ENCODE measurements around the gene SOAT1.

Gene SOAT1

GRCh38 chr1:179297105-179297378 is 3.4 kb downstream of the SOAT1 start:
- H3K9ac ChIP-seq (ENCODE audit: low read length) = no peak overlapping the region
- H2AFZ ChIP-seq (ENCODE audit: low read depth, low read length, severe bottlenecking) = no peak overlapping the region
- no peak overlapping the region for H3K4me3 ChIP-seq (ENCODE audit: insufficient read depth, low read length, poor library complexity, severe bottlenecking)
- no peaks in the 10 kb centered on the region for H3F3A ChIP-seq (ENCODE audit: insufficient read depth)
- no peaks in the 10 kb centered on the region for H3K9me3 ChIP-seq (ENCODE audit: insufficient read depth, low read length)
- no peaks in the 10 kb centered on the region for H4K20me1 ChIP-seq (ENCODE audit: low read depth, low read length)
- H3K36me3 ChIP-seq (ENCODE audit: low read length) = no peaks in the 10 kb centered on the region
- no peaks in the 10 kb centered on the region for H3K27me3 ChIP-seq (ENCODE audit: low read length)
- no peak overlapping the region for H3K27ac ChIP-seq (ENCODE audit: low read depth, low read length)
- H3K4me2 ChIP-seq (ENCODE audit: low read depth, low read length, poor library complexity, severe bottlenecking) = peak overlapping the region; percentile 3
- peaks cover 70% of the 10 kb centered on the region for H3K79me2 ChIP-seq (ENCODE audit: insufficient read depth, low read length)
- no peaks in the 10 kb centered on the region for H3K9me2 ChIP-seq (replicated peaks; ENCODE audit: insufficient read depth, low read length)
- TF ChIP-seq CTCF (IDR thresholded peaks at IDR 0.05; ENCODE audit: insufficient read depth, low read length, poor library complexity, severe bottlenecking) (no peak), EZH2phosphoT487 (conservative IDR thresholded peaks at IDR 0.05; ENCODE audit: low read length) (no peak)

- H2AFZ ChIP-seq (ENCODE audit: low read depth, low read length, severe bottlenecking) = no peak overlapping the region
- no peak overlapping the region for H3K4me3 ChIP-seq (ENCODE audit: insufficient read depth, low read length, poor library complexity, severe bottlenecking)
- H3K27me3 ChIP-seq (ENCODE audit: low read length) = no peaks in the 10 kb centered on the region
- no peak overlapping the region for H3K4me2 ChIP-seq (ENCODE audit: low read depth, low read length, poor library complexity, severe bottlenecking)
- no peaks in the 10 kb centered on the region for H3K9me3 ChIP-seq (ENCODE audit: insufficient read depth, low read length)
- no peak overlapping the region for H3K27ac ChIP-seq (ENCODE audit: low read depth, low read length)
- H3K36me3 ChIP-seq (ENCODE audit: low read length) = peaks cover 9% of the 10 kb centered on the region; the same call in 1 of the 2 replicates
- H3K9me2 ChIP-seq (replicated peaks; ENCODE audit: insufficient read depth, low read length) = no peaks in the 10 kb centered on the region
- no peak for TF ChIP-seq EZH2phosphoT487 (conservative IDR thresholded peaks at IDR 0.05; ENCODE audit: low read length)
- no peak overlapping the region for H3K9ac ChIP-seq (ENCODE audit: low read length)
- H3K79me2 ChIP-seq (ENCODE audit: insufficient read depth, low read length) = peaks cover 73% of the 10 kb centered on the region
- no peaks in the 10 kb centered on the region for H4K20me1 ChIP-seq (ENCODE audit: low read depth, low read length)
- H3F3A ChIP-seq (ENCODE audit: insufficient read depth) = no peaks in the 10 kb centered on the region
Observed at GRCh38 chr1:179298952-179299351, 5.4 kb downstream of the SOAT1 start.

GRCh38 chr1:179300112-179300511 is 6.5 kb downstream of the SOAT1 start:
- Histone ChIP-seq H3K27ac (ENCODE audit: low read depth, low read length) (no peak overlapping the region), H3K79me2 (ENCODE audit: insufficient read depth, low read length) (peaks cover 61% of the 10 kb centered on the region)
- TF ChIP-seq CTCF (IDR thresholded peaks at IDR 0.05; ENCODE audit: insufficient read depth, low read length, poor library complexity, severe bottlenecking) (no peak), EZH2phosphoT487 (conservative IDR thresholded peaks at IDR 0.05; ENCODE audit: low read length) (no peak)

GRCh38 chr1:179302070-179302469 is 8.5 kb downstream of the SOAT1 start:
- H4K20me1 ChIP-seq (ENCODE audit: low read depth, low read length) = no peaks in the 10 kb centered on the region
- H3K27ac ChIP-seq (ENCODE audit: low read depth, low read length) = no peak overlapping the region
- no peaks in the 10 kb centered on the region for H3K9me3 ChIP-seq (ENCODE audit: insufficient read depth, low read length)
- H2AFZ ChIP-seq (ENCODE audit: low read depth, low read length, severe bottlenecking) = no peak overlapping the region
- no peak for TF ChIP-seq EZH2phosphoT487 (conservative IDR thresholded peaks at IDR 0.05; ENCODE audit: low read length)
- TF ChIP-seq CTCF (IDR thresholded peaks at IDR 0.05; ENCODE audit: insufficient read depth, low read length, poor library complexity, severe bottlenecking) = no peak
- no peak overlapping the region for H3K9ac ChIP-seq (ENCODE audit: low read length)
- no peaks in the 10 kb centered on the region for H3K9me2 ChIP-seq (replicated peaks; ENCODE audit: insufficient read depth, low read length)
- no peak overlapping the region for H3K4me3 ChIP-seq (ENCODE audit: insufficient read depth, low read length, poor library complexity, severe bottlenecking)
- peaks cover 50% of the 10 kb centered on the region for H3K79me2 ChIP-seq (ENCODE audit: insufficient read depth, low read length)
- no peaks in the 10 kb centered on the region for H3K27me3 ChIP-seq (ENCODE audit: low read length)
- no peak overlapping the region for H3K4me2 ChIP-seq (ENCODE audit: low read depth, low read length, poor library complexity, severe bottlenecking)
- no peaks in the 10 kb centered on the region for H3F3A ChIP-seq (ENCODE audit: insufficient read depth)
- peaks cover 9% of the 10 kb centered on the region; the same call in 1 of the 2 replicates for H3K36me3 ChIP-seq (ENCODE audit: low read length)

More at GRCh38 chr1:179300112-179300511, 6.5 kb downstream of the SOAT1 start:
- Histone ChIP-seq H3K9me3 (ENCODE audit: insufficient read depth, low read length) (no peaks in the 10 kb centered on the region), H4K20me1 (ENCODE audit: low read depth, low read length) (no peaks in the 10 kb centered on the region), H3F3A (ENCODE audit: insufficient read depth) (no peaks in the 10 kb centered on the region), H3K27me3 (ENCODE audit: low read length) (no peaks in the 10 kb centered on the region), H3K9me2 (replicated peaks; ENCODE audit: insufficient read depth, low read length) (no peaks in the 10 kb centered on the region), H3K36me3 (ENCODE audit: low read length) (peaks cover 9% of the 10 kb centered on the region; the same call in 1 of the 2 replicates), H3K4me2 (ENCODE audit: low read depth, low read length, poor library complexity, severe bottlenecking) (no peak overlapping the region), H2AFZ (ENCODE audit: low read depth, low read length, severe bottlenecking) (no peak overlapping the region), H3K9ac (ENCODE audit: low read length) (no peak overlapping the region), H3K4me3 (ENCODE audit: insufficient read depth, low read length, poor library complexity, severe bottlenecking) (no peak overlapping the region)

All from SU-DHL-6 (cell line).